Measurements from ENCODE around the gene ADNP2.

Gene ADNP2

DNA sequence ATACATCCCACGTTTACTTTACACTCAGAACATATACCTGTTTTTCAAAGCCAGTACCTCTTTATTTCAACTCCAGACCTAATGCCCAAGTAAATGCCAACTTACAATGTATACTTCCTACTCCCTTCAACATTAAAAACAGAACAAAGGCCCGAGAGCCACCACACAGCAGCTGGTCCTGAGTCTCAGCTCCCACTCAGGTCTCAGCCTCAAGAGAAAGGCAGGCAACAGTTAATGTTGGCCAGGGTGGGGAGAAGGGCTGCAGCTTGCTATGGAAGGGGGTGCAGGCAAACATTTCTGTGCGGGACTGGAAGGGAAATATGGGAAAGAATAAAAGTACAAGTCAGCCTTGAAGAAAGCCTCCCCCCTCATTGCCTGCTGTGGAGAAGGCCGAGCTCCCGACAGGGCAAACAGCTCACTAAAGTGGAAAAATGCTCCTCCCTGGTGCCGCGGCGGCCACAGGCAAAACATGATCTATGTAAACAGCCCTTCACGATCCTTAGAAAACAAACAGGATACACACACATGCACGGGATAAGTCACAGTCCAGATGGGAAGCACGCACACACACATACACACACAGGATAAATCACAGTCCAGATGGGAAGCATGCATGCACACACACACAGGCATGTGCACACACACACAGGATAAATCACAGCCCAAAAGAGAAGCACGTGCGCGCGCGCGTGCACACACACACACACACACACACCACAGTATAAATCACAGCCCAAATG, 67.4 kb downstream of the ADNP2 start:
- no peaks in the 10 kb centered on the region for H3K9me3 ChIP-seq (ENCODE audit: severe bottlenecking)
- ATAC-seq (ENCODE audit: low read depth) = no peak
- no peak overlapping the region for H3K27ac ChIP-seq (ENCODE audit: poor library complexity, severe bottlenecking)
- no peak overlapping the region for H3K4me3 ChIP-seq (ENCODE audit: severe bottlenecking)
- no peaks in the 10 kb centered on the region for H3K36me3 ChIP-seq (ENCODE audit: low read depth)
- peaks cover 24% of the 10 kb centered on the region for H3K4me1 ChIP-seq (ENCODE audit: insufficient read depth, poor library complexity, severe bottlenecking)
- no peaks in the 10 kb centered on the region for H3K27me3 ChIP-seq (ENCODE audit: insufficient read depth, poor library complexity, severe bottlenecking)
- TF ChIP-seq, protein P1, sequence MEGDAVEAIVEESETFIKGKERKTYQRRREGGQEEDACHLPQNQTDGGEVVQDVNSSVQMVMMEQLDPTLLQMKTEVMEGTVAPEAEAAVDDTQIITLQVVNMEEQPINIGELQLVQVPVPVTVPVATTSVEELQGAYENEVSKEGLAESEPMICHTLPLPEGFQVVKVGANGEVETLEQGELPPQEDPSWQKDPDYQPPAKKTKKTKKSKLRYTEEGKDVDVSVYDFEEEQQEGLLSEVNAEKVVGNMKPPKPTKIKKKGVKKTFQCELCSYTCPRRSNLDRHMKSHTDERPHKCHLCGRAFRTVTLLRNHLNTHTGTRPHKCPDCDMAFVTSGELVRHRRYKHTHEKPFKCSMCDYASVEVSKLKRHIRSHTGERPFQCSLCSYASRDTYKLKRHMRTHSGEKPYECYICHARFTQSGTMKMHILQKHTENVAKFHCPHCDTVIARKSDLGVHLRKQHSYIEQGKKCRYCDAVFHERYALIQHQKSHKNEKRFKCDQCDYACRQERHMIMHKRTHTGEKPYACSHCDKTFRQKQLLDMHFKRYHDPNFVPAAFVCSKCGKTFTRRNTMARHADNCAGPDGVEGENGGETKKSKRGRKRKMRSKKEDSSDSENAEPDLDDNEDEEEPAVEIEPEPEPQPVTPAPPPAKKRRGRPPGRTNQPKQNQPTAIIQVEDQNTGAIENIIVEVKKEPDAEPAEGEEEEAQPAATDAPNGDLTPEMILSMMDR (IDR thresholded peaks at IDR 0.05; ENCODE audit: poor library complexity, severe bottlenecking) = no peak
- no peak for DNase-seq (ENCODE audit: low spot score)

DNA sequence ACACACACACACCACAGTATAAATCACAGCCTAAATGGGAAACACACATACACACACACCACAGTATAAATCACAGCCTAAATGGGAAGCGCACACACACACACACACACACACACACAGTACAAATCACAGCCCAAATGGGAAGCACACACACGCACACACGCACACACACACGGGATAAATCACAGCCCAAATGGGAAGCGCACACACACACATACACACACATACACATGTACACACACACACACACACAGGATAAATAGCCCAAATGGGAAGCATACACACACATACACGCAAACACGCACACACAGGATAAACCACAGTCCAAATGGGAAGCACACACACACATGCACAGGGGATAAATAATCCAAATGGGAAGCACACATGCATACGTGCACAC, 68.1 kb downstream of the ADNP2 start:
- ATAC-seq (ENCODE audit: low read depth) = no peak
- H3K4me1 ChIP-seq (ENCODE audit: insufficient read depth, poor library complexity, severe bottlenecking) = peaks cover 20% of the 10 kb centered on the region

GRCh38 chr18:80178935-80179818, 70.1 kb downstream of the ADNP2 start:
- ATAC-seq (ENCODE audit: low read depth) = peak; percentile 76
- peak overlapping the region; percentile 62 for H3K27ac ChIP-seq (ENCODE audit: poor library complexity, severe bottlenecking)

More for the DNA sequence above, 68.1 kb downstream of the ADNP2 start:
- Histone ChIP-seq H3K36me3 (ENCODE audit: low read depth) (no peaks in the 10 kb centered on the region), H3K27me3 (ENCODE audit: insufficient read depth, poor library complexity, severe bottlenecking) (no peaks in the 10 kb centered on the region), H3K9me3 (ENCODE audit: severe bottlenecking) (no peaks in the 10 kb centered on the region), H3K4me3 (ENCODE audit: severe bottlenecking) (no peak overlapping the region), H3K27ac (ENCODE audit: poor library complexity, severe bottlenecking) (no peak overlapping the region)
- DNase-seq (ENCODE audit: low spot score) = no peak
- TF ChIP-seq, protein P1 (IDR thresholded peaks at IDR 0.05; ENCODE audit: poor library complexity, severe bottlenecking) = no peak

DNA sequence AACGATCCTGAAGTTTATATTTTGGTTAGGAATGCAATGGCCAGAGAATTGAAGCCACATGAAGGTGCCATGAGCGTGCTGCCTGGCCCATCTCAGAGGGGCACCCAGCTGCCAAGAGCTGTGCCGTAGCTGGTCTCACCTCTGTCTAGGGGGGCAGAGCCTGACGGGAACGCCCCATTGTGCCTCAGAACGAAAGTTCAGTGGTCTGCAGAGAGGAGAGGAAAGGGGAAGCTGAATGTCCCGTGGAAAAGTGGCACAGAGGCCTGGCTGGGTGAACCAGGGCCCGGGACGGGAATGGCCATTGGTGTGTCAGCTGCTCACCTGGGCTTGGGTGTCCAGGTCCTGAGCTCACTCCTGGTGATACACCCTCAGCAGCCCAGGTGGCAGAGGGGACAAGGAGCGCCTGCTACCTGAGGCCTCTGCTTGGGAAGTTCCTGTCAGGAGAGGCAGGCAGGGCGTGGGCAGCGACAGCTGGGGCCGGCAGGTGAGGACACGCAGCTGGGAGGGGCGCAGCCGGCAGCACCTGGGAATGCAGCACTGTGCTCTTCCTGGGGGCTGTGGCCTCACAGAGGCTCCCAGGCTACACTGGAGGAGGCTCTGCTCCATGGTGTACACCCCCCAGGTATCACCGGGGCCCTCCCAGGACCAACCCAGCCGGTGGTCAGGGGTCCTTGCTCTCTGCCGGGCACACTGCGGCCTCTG, 70.9 kb downstream of the ADNP2 start:
- no peaks in the 10 kb centered on the region for H3K27me3 ChIP-seq (ENCODE audit: insufficient read depth, poor library complexity, severe bottlenecking)
- no peak overlapping the region for H3K4me3 ChIP-seq (ENCODE audit: severe bottlenecking)
- H3K36me3 ChIP-seq (ENCODE audit: low read depth) = no peaks in the 10 kb centered on the region
- H3K4me1 ChIP-seq (ENCODE audit: insufficient read depth, poor library complexity, severe bottlenecking) = peaks cover 20% of the 10 kb centered on the region
- peak overlapping the region; percentile 62 for H3K27ac ChIP-seq (ENCODE audit: poor library complexity, severe bottlenecking)
- no peaks in the 10 kb centered on the region for H3K9me3 ChIP-seq (ENCODE audit: severe bottlenecking)
- DNase-seq (ENCODE audit: low spot score) (no peak), ATAC-seq (ENCODE audit: low read depth) (peak; percentile 93)
- TF ChIP-seq, protein P1 (IDR thresholded peaks at IDR 0.05; ENCODE audit: poor library complexity, severe bottlenecking) = peak; percentile 17

More at GRCh38 chr18:80178935-80179818, 70.1 kb downstream of the ADNP2 start:
- H3K4me1 ChIP-seq (ENCODE audit: insufficient read depth, poor library complexity, severe bottlenecking) = peaks cover 20% of the 10 kb centered on the region
- no peaks in the 10 kb centered on the region for H3K9me3 ChIP-seq (ENCODE audit: severe bottlenecking)
- H3K27me3 ChIP-seq (ENCODE audit: insufficient read depth, poor library complexity, severe bottlenecking) = no peaks in the 10 kb centered on the region
- TF ChIP-seq, protein P1 (IDR thresholded peaks at IDR 0.05; ENCODE audit: poor library complexity, severe bottlenecking) = no peak
- H3K4me3 ChIP-seq (ENCODE audit: severe bottlenecking) = no peak overlapping the region
- H3K36me3 ChIP-seq (ENCODE audit: low read depth) = no peaks in the 10 kb centered on the region
- peak; percentile 85 for DNase-seq (ENCODE audit: low spot score)
